Stomach (tissue), 9 donors: ENCODE measurements around the gene SPATA31D3. TPM values are rescaled to one million over a fixed set of nuclear protein-coding genes. Genes with fewer than 3 reads are reported as not detected.
"Not testable (repeated sequence)": the region's sequence is repeated elsewhere in the genome, so short reads cannot be mapped to it uniquely, and the experiment has no call there.

Source experiments
- DNase-seq, 2 donors: peaks; one replicate each; pipeline versions ENCODE4 v3.0.0 to v3.0.0-alpha.2; 2013 to 2019
- H3K27ac ChIP-seq, 5 donors: fragments of 200-600 bp in 4 of 5; sonication (generic) in 4 of 5; one replicate each; pipeline ENCODE4 v1.5.1; 2013 to 2019; ENCODE audit warnings: mild to moderate bottlenecking in 1 of 5, moderate library complexity in 1 of 5
- H3K27me3 ChIP-seq, 3 donors: fragments of 200-600 bp; sonication (generic); one replicate each; pipeline ENCODE4 v1.5.1; 2017 to 2019; ENCODE audit warnings: mixed run types in 1 of 3
- H3K36me3 ChIP-seq, 4 donors: fragments of 200-600 bp; sonication (generic); 1 replicate in 3 of 4; 2 replicates in 1 of 4; pipeline ENCODE4 v1.5.1; 2016 to 2019
- H3K4me1 ChIP-seq, 4 donors: fragments of 200-600 bp; sonication (generic); one replicate each; pipeline ENCODE4 v1.5.1; 2016 to 2019
- H3K4me3 ChIP-seq, 4 donors: fragments of 200-600 bp; sonication (generic) in 3 of 4; one replicate each; pipeline ENCODE4 v1.5.1; 2016 to 2019; ENCODE audit warnings: mild to moderate bottlenecking in 1 of 4
- H3K9me3 ChIP-seq, 4 donors: fragments of 200-600 bp; sonication (generic); one replicate each; pipeline ENCODE4 v1.5.1; 2016 to 2019
- CTCF ChIP-seq, 7 experiments: fragments of 450-650 bp in 4 of 7; fragments of 200-600 bp in 3 of 7; sonication (generic) in 3 of 7; IDR thresholded peaks; one replicate each; pipeline ENCODE4 v1.5.1; 2016 to 2019; ENCODE audit warnings: antibody characterized with exemption in 7 of 7, control low read depth in 2 of 7, mild to moderate bottlenecking in 1 of 7
- EP300 ChIP-seq: sonication (generic); formaldehyde crosslinking; IDR thresholded peaks from one replicate; pipeline ENCODE4 v1.6.1; 2017; ENCODE audit warnings: antibody characterized with exemption
- POLR2A ChIP-seq, 4 donors: fragments of 450-650 bp; IDR thresholded peaks; one replicate each; pipeline ENCODE4 v1.6.1; 2016; ENCODE audit warnings: antibody characterized with exemption in 4 of 4, control low read depth in 2 of 4, mild to moderate bottlenecking in 1 of 4, moderate library complexity in 1 of 4
- POLR2AphosphoS5 ChIP-seq, 3 donors: sonication (generic); formaldehyde crosslinking; IDR thresholded peaks; one replicate each; pipeline ENCODE4 v1.6.1; 2016; ENCODE audit warnings: antibody characterized with exemption in 3 of 3
- WGBS, 5 donors: extraction: QIAGEN DNeasy Blood & Tissue Kit in 3 of 5; methylation state at CpG; one replicate each; pipeline versions ENCODE4 v1.1.5 to v1.1.7; 2013 to 2018; 5-methylcytosine and 5-hydroxymethylcytosine counted together
- intact Hi-C: fragments of 100-400 bp; cut with DNase I; formaldehyde crosslinking; loops from one replicate; pipeline ENCODE4 v1.15.1; 2023; ENCODE audit warnings: low total_unique reads
- polyA plus RNA-seq, 3 donors: library from polyadenylated mRNA; stranded (reverse); fragments of 200-250 nt; gene quantifications; one replicate each; pipeline ENCODE4 v1.2.3, GENCODE V29; 2013
- total RNA-seq, 5 donors: library from RNA; depleted of rRNA; stranded (reverse); fragments of >200 nt; gene quantifications; one replicate each; pipeline versions ENCODE4 v1.1.0 to v1.2.3, GENCODE V29; 2014 to 2016
- donor health status: healthy with polysubstance abuse.
- donor health status: Bipolar disorder and iron deficiency.
- donor health status: healthy.

The SPATA31D3 gene
- total and polyA plus RNA-seq, 8 donors, result not detected

GRCh38 chr9:81915801-81916505 is 27.3 kb upstream of the SPATA31D3 start:
- intact Hi-C loops, result no loop called here

GRCh38 chr9:81918507-81918906 is 24.8 kb upstream of the SPATA31D3 start:
- DNase-seq, H3K27ac ChIP-seq, intact Hi-C loops, H3K4me3 ChIP-seq, H3K27me3 ChIP-seq, H3K36me3 ChIP-seq, H3K9me3 ChIP-seq, H3K4me1 ChIP-seq: not testable (repeated sequence)
- WGBS, 5 donors, result 27 to 67% (median 53%) methylated on average over 1 of the region's 3 CpGs

More at GRCh38 chr9:81915801-81916505, 27.3 kb upstream of the SPATA31D3 start:
- Histone ChIP-seq H3K27ac (no peak overlapping the region), H3K36me3 (no peaks in the 10 kb centered on the region), H3K4me3 (no peak overlapping the region), H3K27me3 (no peaks in the 10 kb centered on the region), H3K4me1 (no peaks in the 10 kb centered on the region), H3K9me3 (no peaks in the 10 kb centered on the region)
- WGBS, 5 donors, result 78 to 84% (median 82%) methylated on average over 5 of the region's 5 CpGs
- DNase-seq, result no peak
- TF ChIP-seq POLR2A (IDR thresholded peaks at IDR 0.05), result no peak
- TF ChIP-seq EP300, result no peak
- TF ChIP-seq CTCF (IDR thresholded peaks at IDR 0.05), result no peak
- no peak for TF ChIP-seq POLR2AphosphoS5 (IDR thresholded peaks at IDR 0.05)

- DNase-seq, H3K4me1 ChIP-seq, H3K4me3 ChIP-seq, intact Hi-C loops, H3K9me3 ChIP-seq, H3K36me3 ChIP-seq, H3K27ac ChIP-seq, H3K27me3 ChIP-seq: not testable (repeated sequence)
- no CpG with 5 or more reads among the region's 3 CpGs for WGBS, 5 donors
Observed at GRCh38 chr9:81928305-81928704, 15.0 kb upstream of the SPATA31D3 start, which contains the start of gene SPATA31D4. Gene SPATA31D4, plus strand, starts transcription at chr9:81928428. Its CDS starts 86 bp downstream, at chr9:81928514.

GRCh38 chr9:81930147-81930546 is 13.2 kb upstream of the SPATA31D3 start:
- no CpG with 5 or more reads among the region's 6 CpGs for WGBS, 5 donors
- H3K4me3 ChIP-seq, H3K36me3 ChIP-seq, H3K27me3 ChIP-seq, H3K4me1 ChIP-seq, H3K9me3 ChIP-seq, intact Hi-C loops, DNase-seq, H3K27ac ChIP-seq: not testable (repeated sequence)

GRCh38 chr9:81933547-81933946 is 9.8 kb upstream of the SPATA31D3 start:
- H3K27ac ChIP-seq, H3K4me1 ChIP-seq, H3K4me3 ChIP-seq, H3K36me3 ChIP-seq, intact Hi-C loops, H3K27me3 ChIP-seq, H3K9me3 ChIP-seq, DNase-seq: not testable (repeated sequence)
- WGBS, 5 donors, result no CpG with 5 or more reads among the region's 3 CpGs

GRCh38 chr9:81948650-81949049 is 5.3 kb downstream of the SPATA31D3 start:
- H3K9me3 ChIP-seq, H3K27me3 ChIP-seq, H3K4me1 ChIP-seq, intact Hi-C loops, DNase-seq, H3K36me3 ChIP-seq, H3K4me3 ChIP-seq, H3K27ac ChIP-seq: not testable (repeated sequence)
- WGBS, 5 donors, result 40 to 86% (median 60%) methylated on average over 1 of the region's 3 CpGs; no CpG with 5 or more reads in 2 of the 5 donors

GRCh38 chr9:81953096-81953495 is 9.8 kb downstream of the SPATA31D3 start:
- intact Hi-C loops, result no loop called here
- H3K27ac ChIP-seq, result no peak overlapping the region
- TF ChIP-seq POLR2AphosphoS5 (IDR thresholded peaks at IDR 0.05) (no peak), POLR2A (IDR thresholded peaks at IDR 0.05) (no peak), CTCF (IDR thresholded peaks at IDR 0.05) (no peak), EP300 (no peak)
- no peaks in the 10 kb centered on the region for H3K4me1 ChIP-seq
- WGBS, 5 donors, result 76 to 92% (median 88%) methylated on average over 1 of the region's 1 CpG
- H3K27me3 ChIP-seq, result no peaks in the 10 kb centered on the region
- H3K9me3 ChIP-seq, result peaks cover 0 to 25% (median 17%) of the 10 kb centered on the region in 4 donors
- no peaks in the 10 kb centered on the region for H3K36me3 ChIP-seq
- DNase-seq, result no peak
- no peak overlapping the region for H3K4me3 ChIP-seq
